ENCODE results near the gene SNTG2. TPM values are rescaled to one million over a fixed set of nuclear protein-coding genes. Genes with fewer than 3 reads are reported as not detected.

The SNTG2 gene
- total RNA-seq, 1 donor from 2014 or later = 1.9 TPM

DNA sequence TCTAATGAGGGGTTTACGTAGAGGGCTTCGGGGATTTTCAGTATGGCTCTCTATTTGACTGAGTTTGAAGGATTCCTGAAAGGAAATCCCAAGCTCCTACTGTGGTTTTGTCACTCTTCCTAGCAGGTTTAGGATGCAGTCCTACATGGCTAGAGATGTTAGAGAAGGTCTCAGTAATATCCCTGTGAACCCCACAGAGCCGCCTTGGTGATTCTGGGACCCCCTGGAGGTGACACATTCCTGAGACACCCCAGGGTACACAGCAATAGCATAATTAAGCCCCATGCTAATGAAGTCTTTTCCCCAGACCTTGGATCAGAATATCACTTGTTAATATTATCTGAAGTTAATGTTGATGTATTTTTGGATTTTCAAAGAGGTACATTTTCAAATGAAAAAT, 103.8 kb downstream of the SNTG2 start:
- Histone ChIP-seq H3K4me3 (ENCODE audit: insufficient read depth, low read depth, low read length) (no peak overlapping the region), H3K27me3 (ENCODE audit: insufficient read depth, low read length) (no peaks in the 10 kb centered on the region), H3K27ac (ENCODE audit: low read depth, low read length) (peak overlapping the region; percentile 95), H4K20me1 (ENCODE audit: insufficient read depth, low read length) (no peaks in the 10 kb centered on the region), H3K79me2 (ENCODE audit: insufficient read depth, low read length) (no peaks in the 10 kb centered on the region), H3K9ac (ENCODE audit: low read length) (no peak overlapping the region), H3K4me2 (ENCODE audit: low read length) (peak overlapping the region; percentile 4), H2AFZ (ENCODE audit: low read depth, low read length) (no peak overlapping the region), H3K36me3 (ENCODE audit: insufficient read depth, low read length) (no peaks in the 10 kb centered on the region), H3K4me1 (ENCODE audit: insufficient read depth, low read length) (peaks cover 24% of the 10 kb centered on the region), H3K9me3 (ENCODE audit: insufficient read depth, low read depth, low read length) (no peaks in the 10 kb centered on the region)
- no peak for FAIRE-seq
- no peak for TF ChIP-seq CTCF (IDR thresholded peaks at IDR 0.05; ENCODE audit: insufficient read depth, low read depth, low read length)
- no peak for TF ChIP-seq EZH2 (IDR thresholded peaks at IDR 0.05; ENCODE audit: insufficient read depth, low read length)
- Mint-ChIP-seq H3K9me3 (ENCODE audit: unreplicated experiment) (peaks cover 4% of the 10 kb centered on the region), H3K4me1 (ENCODE audit: low read depth, unreplicated experiment) (peaks cover 39% of the 10 kb centered on the region), H3K4me3 (ENCODE audit: unreplicated experiment) (peak overlapping the region; percentile 8), H3K27me3 (ENCODE audit: low read depth, unreplicated experiment) (no peaks in the 10 kb centered on the region), H3K36me3 (ENCODE audit: low read depth, unreplicated experiment) (no peaks in the 10 kb centered on the region), H3K27ac (ENCODE audit: unreplicated experiment) (peak overlapping the region; percentile 96)
- no peak for DNase-seq (ENCODE audit: low read depth)

GRCh38 chr2:1055014-1055595, 104.5 kb downstream of the SNTG2 start:
- Histone ChIP-seq H2AFZ (ENCODE audit: low read depth, low read length) (peak overlapping the region; percentile 78), H4K20me1 (ENCODE audit: insufficient read depth, low read length) (no peaks in the 10 kb centered on the region), H3K4me1 (ENCODE audit: insufficient read depth, low read length) (peaks cover 24% of the 10 kb centered on the region), H3K27ac (ENCODE audit: low read depth, low read length) (peak overlapping the region; percentile 95), H3K4me3 (ENCODE audit: insufficient read depth, low read depth, low read length) (peak overlapping the region; percentile 22), H3K4me2 (ENCODE audit: low read length) (peak overlapping the region; percentile 82), H3K36me3 (ENCODE audit: insufficient read depth, low read length) (no peaks in the 10 kb centered on the region), H3K79me2 (ENCODE audit: insufficient read depth, low read length) (no peaks in the 10 kb centered on the region), H3K9ac (ENCODE audit: low read length) (peak overlapping the region; percentile 79), H3K27me3 (ENCODE audit: insufficient read depth, low read length) (no peaks in the 10 kb centered on the region), H3K9me3 (ENCODE audit: insufficient read depth, low read depth, low read length) (no peaks in the 10 kb centered on the region)
- peak overlapping the region; percentile 76 for H3K4me3 Mint-ChIP-seq (ENCODE audit: unreplicated experiment)
- H3K9me3 Mint-ChIP-seq (ENCODE audit: unreplicated experiment) = peaks cover 2% of the 10 kb centered on the region
- DNase-seq (ENCODE audit: low read depth) (peak; percentile 94), FAIRE-seq (peak; percentile 91)
- no peaks in the 10 kb centered on the region for H3K36me3 Mint-ChIP-seq (ENCODE audit: low read depth, unreplicated experiment)
- peak overlapping the region; percentile 96 for H3K27ac Mint-ChIP-seq (ENCODE audit: unreplicated experiment)
- H3K4me1 Mint-ChIP-seq (ENCODE audit: low read depth, unreplicated experiment) = peaks cover 39% of the 10 kb centered on the region
- H3K27me3 Mint-ChIP-seq (ENCODE audit: low read depth, unreplicated experiment) = no peaks in the 10 kb centered on the region
- TF ChIP-seq CTCF (IDR thresholded peaks at IDR 0.05; ENCODE audit: insufficient read depth, low read depth, low read length) = no peak
- no peak for TF ChIP-seq EZH2 (IDR thresholded peaks at IDR 0.05; ENCODE audit: insufficient read depth, low read length)

DNA sequence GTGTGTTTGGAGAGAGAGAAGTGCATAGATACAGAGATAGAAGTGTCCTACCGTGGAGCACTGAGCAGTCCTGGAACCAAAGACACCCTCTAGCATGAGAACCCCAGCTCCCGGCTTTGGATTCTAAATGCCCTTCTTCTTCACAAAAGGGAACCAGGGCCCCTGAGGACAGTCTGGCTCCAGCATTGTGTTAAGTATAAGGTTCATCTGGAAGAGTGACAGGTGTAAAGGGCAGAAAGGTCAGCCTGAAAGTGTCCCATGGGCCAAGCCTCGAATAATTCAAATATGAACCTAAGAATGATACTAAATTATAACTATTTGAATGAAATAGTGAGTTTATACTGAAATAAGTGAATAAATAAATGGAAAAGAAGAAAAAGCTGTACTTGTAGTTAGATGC, 109.7 kb downstream of the SNTG2 start:
- no peak overlapping the region for H3K4me3 Mint-ChIP-seq (ENCODE audit: unreplicated experiment)
- H3K27me3 ChIP-seq (ENCODE audit: insufficient read depth, low read length) = no peaks in the 10 kb centered on the region

More for the DNA sequence above, 109.7 kb downstream of the SNTG2 start:
- H3K27ac ChIP-seq (ENCODE audit: low read depth, low read length) = no peak overlapping the region
- no peaks in the 10 kb centered on the region for H3K9me3 ChIP-seq (ENCODE audit: insufficient read depth, low read depth, low read length)
- Mint-ChIP-seq H3K27me3 (ENCODE audit: low read depth, unreplicated experiment) (no peaks in the 10 kb centered on the region), H3K4me1 (ENCODE audit: low read depth, unreplicated experiment) (peaks cover 10% of the 10 kb centered on the region), H3K27ac (ENCODE audit: unreplicated experiment) (no peak overlapping the region), H3K36me3 (ENCODE audit: low read depth, unreplicated experiment) (peaks cover 3% of the 10 kb centered on the region), H3K9me3 (ENCODE audit: unreplicated experiment) (no peaks in the 10 kb centered on the region)
- DNase-seq (ENCODE audit: low read depth) = no peak
- no peaks in the 10 kb centered on the region for H4K20me1 ChIP-seq (ENCODE audit: insufficient read depth, low read length)
- TF ChIP-seq EZH2 (IDR thresholded peaks at IDR 0.05; ENCODE audit: insufficient read depth, low read length) (no peak), CTCF (IDR thresholded peaks at IDR 0.05; ENCODE audit: insufficient read depth, low read depth, low read length) (no peak)
- no peak overlapping the region for H3K9ac ChIP-seq (ENCODE audit: low read length)
- H3K79me2 ChIP-seq (ENCODE audit: insufficient read depth, low read length) = no peaks in the 10 kb centered on the region
- H3K4me1 ChIP-seq (ENCODE audit: insufficient read depth, low read length) = peaks cover 6% of the 10 kb centered on the region
- no peak overlapping the region for H3K4me2 ChIP-seq (ENCODE audit: low read length)
- no peak overlapping the region for H3K4me3 ChIP-seq (ENCODE audit: insufficient read depth, low read depth, low read length)
- no peak overlapping the region for H2AFZ ChIP-seq (ENCODE audit: low read depth, low read length)
- no peak for FAIRE-seq
- no peaks in the 10 kb centered on the region for H3K36me3 ChIP-seq (ENCODE audit: insufficient read depth, low read length)
